Activated CD4-positive, alpha-beta memory T cell treated with anti-CD3 and anti-CD28 coated beads, Interleukin-2, amount 10 ng/mL, durations not matched to agents 7 days and 5 days (primary cell): ENCODE data around the gene LACRT. TPM values are rescaled to one million over a fixed set of nuclear protein-coding genes. Genes with fewer than 3 reads are reported as not detected.
"Not testable (repeated sequence)": the region's sequence is repeated elsewhere in the genome, so short reads cannot be mapped to it uniquely, and the experiment has no call there.

Experiments used
- CTCF ChIA-PET: fragments of 350-600 bp; sonication (Branson Sonifier 250); formaldehyde crosslinking; loops from one replicate; lab custom pipeline; 2021; ENCODE audit warnings: antibody characterized with exemption, inconsistent platforms; lab: Charles Lee
- POLR2A ChIA-PET: fragments of 350-600 bp; sonication (Branson Sonifier 250); formaldehyde crosslinking; loops from one replicate; lab custom pipeline; 2021; ENCODE audit warnings: antibody characterized with exemption; lab: Charles Lee
- DNase-seq: peaks from one replicate; pipeline ENCODE4 v3.0.0-alpha.2; 2020
- H3K27ac Mint-ChIP-seq: one replicate; pipeline ENCODE4 v1.8.0; 2021; ENCODE audit warnings: mild to moderate bottlenecking, mixed read lengths
- H3K27me3 Mint-ChIP-seq: one replicate; pipeline ENCODE4 v1.8.0; 2021; ENCODE audit warnings: mixed read lengths
- H3K36me3 Mint-ChIP-seq: one replicate; pipeline ENCODE4 v1.8.0; 2021; ENCODE audit warnings: low read depth, mixed read lengths
- H3K4me1 Mint-ChIP-seq: one replicate; pipeline ENCODE4 v1.8.0; 2021; ENCODE audit warnings: mixed read lengths
- H3K4me3 Mint-ChIP-seq: one replicate; pipeline ENCODE4 v1.8.0; 2021; ENCODE audit warnings: mild to moderate bottlenecking, mixed read lengths
- H3K9me3 Mint-ChIP-seq: one replicate; pipeline ENCODE4 v1.8.0; 2021; ENCODE audit warnings: mixed read lengths
- total RNA-seq, 2 experiments: library from RNA; stranded (reverse); gene quantifications; one replicate each; pipeline ENCODE4 v1.2.3, GENCODE V29; 2021

Gene LACRT
- total RNA-seq, 2 experiments from 2014 or later, result not detected

DNA sequence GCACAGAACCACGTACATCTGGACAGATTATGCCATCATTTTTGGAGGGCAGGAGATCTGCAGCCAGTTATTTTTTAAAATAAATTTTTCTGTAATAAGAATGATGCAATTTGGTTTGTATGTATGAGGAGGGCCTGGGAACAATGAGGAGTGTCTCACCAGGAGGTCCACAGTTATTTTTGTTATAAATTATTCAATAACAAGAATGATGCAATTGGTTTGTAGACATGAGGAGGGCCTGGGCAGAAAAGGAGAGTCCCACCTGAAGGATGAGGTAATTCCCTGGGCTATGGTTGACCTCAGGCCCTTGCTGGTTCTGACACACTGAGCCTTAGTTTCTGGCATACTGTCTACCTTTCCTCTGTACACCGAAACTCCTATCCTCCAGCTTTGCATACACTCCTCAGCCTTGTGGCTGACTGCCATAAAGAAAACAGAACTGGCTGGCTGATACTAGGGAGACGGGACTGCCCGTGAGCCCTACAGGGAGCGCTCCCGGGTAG, 22.5 kb upstream of the LACRT start:
- H3K27ac Mint-ChIP-seq, result no peak overlapping the region
- CTCF ChIA-PET, result interaction anchor here (2.5 kb wide), 1 partner anchor 14 kb away, joined by 10 read pairs; no protein-coding TSS in a partner anchor
- H3K4me1 Mint-ChIP-seq, result no peaks in the 10 kb centered on the region

DNA sequence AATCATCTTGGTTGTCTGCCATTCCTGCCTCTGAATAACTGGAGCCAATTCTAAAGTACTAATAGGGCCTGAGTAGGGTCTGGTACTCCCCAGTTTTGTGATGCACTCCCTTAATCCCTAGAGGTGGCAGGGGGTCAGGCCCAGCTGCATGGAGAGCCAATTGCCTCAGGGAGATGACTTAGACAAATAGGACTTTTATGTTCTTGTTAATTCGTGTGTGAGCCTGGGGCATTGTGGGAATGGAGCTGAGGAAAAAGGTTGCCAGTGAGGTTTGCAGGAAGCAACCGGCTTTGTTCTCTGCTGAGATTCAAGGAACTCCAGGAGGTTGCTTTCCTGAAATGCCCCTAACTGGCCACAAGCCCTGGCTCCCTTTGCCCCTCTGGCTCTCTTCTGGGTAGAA, 20.2 kb upstream of the LACRT start:
- H3K4me1 Mint-ChIP-seq, result no peaks in the 10 kb centered on the region

More for the DNA sequence above, 22.5 kb upstream of the LACRT start:
- no peaks in the 10 kb centered on the region for H3K9me3 Mint-ChIP-seq
- H3K36me3 Mint-ChIP-seq, result no peaks in the 10 kb centered on the region
- DNase-seq, result no peak
- POLR2A ChIA-PET, result no interaction called here
- H3K27me3 Mint-ChIP-seq, result peaks cover 20% of the 10 kb centered on the region
- no peak overlapping the region for H3K4me3 Mint-ChIP-seq

DNA sequence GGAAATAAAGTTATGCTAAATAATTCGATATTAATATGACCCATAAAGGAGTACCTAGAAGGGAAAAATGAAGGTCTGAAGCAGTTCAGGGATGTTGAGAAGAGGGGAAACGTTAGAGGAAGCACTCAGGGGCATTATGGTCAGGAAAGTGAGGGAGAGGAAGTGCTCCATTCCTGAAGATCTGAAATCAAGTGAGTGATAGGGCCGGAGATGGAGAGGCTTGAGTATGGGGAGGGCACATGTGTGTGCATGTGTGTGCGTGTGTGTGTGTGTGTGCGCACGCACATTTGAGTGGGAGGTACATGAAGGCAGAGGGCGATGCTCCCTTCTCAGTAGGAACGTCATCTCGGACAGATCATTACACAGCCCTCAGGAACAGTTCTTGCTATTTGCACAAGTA, 18.3 kb upstream of the LACRT start:
- no peak for DNase-seq
- Mint-ChIP-seq H3K4me1 (no peaks in the 10 kb centered on the region), H3K36me3 (no peaks in the 10 kb centered on the region), H3K4me3 (no peak overlapping the region), H3K9me3 (no peaks in the 10 kb centered on the region), H3K27me3 (peaks cover 15% of the 10 kb centered on the region), H3K27ac (no peak overlapping the region)
- ChIA-PET POLR2A (no interaction called here), CTCF (no interaction called here)

More for the DNA sequence above, 20.2 kb upstream of the LACRT start:
- DNase-seq, result no peak
- ChIA-PET POLR2A (no interaction called here), CTCF (interaction anchor here (1.8 kb wide), 1 partner anchor 47 kb away, joined by 4 read pairs; no protein-coding TSS in a partner anchor)
- H3K27ac Mint-ChIP-seq, result no peak overlapping the region
- no peaks in the 10 kb centered on the region for H3K9me3 Mint-ChIP-seq
- H3K4me3 Mint-ChIP-seq, result no peak overlapping the region
- H3K27me3 Mint-ChIP-seq, result peaks cover 20% of the 10 kb centered on the region
- H3K36me3 Mint-ChIP-seq, result no peaks in the 10 kb centered on the region

DNA sequence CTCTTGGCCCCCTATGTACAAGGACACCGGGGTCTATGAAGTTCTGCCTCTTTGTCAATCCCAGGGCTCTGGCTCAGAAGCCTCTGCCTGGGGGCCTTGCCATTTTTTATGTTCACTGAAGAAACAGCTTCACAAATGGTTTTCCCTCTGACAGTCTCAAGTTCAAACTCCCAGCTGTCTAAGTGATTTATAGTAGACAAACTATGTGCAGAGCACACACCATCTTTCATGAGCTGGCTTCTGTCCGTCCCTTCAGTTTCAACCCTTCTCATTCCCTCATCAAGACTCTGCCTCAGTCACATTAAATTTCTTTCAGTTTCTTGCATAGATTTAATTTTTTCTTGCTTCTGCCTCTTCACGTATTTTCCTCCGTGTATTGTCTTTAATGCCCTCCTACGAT, 16.2 kb upstream of the LACRT start:
- no peak overlapping the region for H3K4me3 Mint-ChIP-seq
- POLR2A ChIA-PET, result no interaction called here
- CTCF ChIA-PET, result interaction anchor here (1.6 kb wide), 1 partner anchor 55 kb away, joined by 4 read pairs; no protein-coding TSS in a partner anchor
- H3K4me1 Mint-ChIP-seq, result no peaks in the 10 kb centered on the region
- no peaks in the 10 kb centered on the region for H3K36me3 Mint-ChIP-seq
- no peak overlapping the region for H3K27ac Mint-ChIP-seq
- H3K27me3 Mint-ChIP-seq, result peaks cover 28% of the 10 kb centered on the region
- no peaks in the 10 kb centered on the region for H3K9me3 Mint-ChIP-seq
- no peak for DNase-seq

DNA sequence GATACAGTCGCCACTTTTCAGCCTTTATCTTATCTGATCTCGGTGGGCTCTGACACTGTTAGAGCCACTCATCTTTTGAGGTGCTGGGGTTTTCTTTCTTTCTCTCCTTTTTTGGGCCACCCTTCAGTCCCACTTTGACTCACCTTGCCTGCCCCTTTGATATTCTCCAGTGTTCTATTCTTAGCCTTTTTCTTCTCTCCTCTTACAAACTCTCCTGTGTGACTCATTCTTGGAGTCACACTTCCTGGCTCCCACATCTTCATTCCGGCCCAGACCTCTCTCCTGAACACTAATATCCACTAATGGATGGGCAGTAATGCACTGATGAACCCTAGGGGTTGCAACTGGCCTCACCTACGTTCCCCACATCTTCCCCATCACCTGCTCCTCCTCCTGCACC, 15.7 kb upstream of the LACRT start:
- H3K36me3 Mint-ChIP-seq, result no peaks in the 10 kb centered on the region
- POLR2A ChIA-PET, result no interaction called here
- H3K4me3 Mint-ChIP-seq, result no peak overlapping the region
- no peak for DNase-seq
- H3K4me1 Mint-ChIP-seq, result no peaks in the 10 kb centered on the region
- CTCF ChIA-PET, result interaction anchor here (0.6 to 0.9 kb wide), 2 partner anchors 14 to 22 kb away, joined by 3 to 6 read pairs; no protein-coding TSS in a partner anchor
- H3K27ac Mint-ChIP-seq, result no peak overlapping the region
- peaks cover 32% of the 10 kb centered on the region for H3K27me3 Mint-ChIP-seq
- H3K9me3 Mint-ChIP-seq, result no peaks in the 10 kb centered on the region

DNA sequence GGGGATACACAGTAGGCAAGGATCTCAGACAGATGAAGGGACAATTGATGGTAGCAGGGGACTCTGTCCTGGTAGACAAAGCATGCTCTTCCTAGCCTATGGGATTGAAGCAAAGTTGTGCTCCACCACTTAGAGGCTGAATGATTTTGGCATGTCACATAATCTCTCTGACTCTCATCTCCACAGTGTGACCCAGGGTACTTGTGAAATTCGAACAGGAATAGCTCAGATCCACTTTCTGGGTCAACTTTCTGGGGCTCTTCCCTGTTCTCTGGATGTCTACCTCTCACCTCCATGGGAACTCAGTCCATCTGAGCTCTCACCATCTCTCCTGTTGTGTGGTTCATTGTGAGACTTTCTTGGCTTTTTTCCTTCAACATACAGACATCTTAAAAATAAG, 15.1 kb upstream of the LACRT start:
- no peaks in the 10 kb centered on the region for H3K36me3 Mint-ChIP-seq
- H3K4me3 Mint-ChIP-seq, result no peak overlapping the region
- no peaks in the 10 kb centered on the region for H3K9me3 Mint-ChIP-seq
- H3K27ac Mint-ChIP-seq, result no peak overlapping the region
- POLR2A ChIA-PET, result no interaction called here
- DNase-seq, result no peak
- H3K4me1 Mint-ChIP-seq, result no peaks in the 10 kb centered on the region
- CTCF ChIA-PET, result interaction anchor here (0.6 to 0.9 kb wide), 2 partner anchors 13 to 23 kb away, joined by 3 to 6 read pairs; no protein-coding TSS in a partner anchor
- H3K27me3 Mint-ChIP-seq, result peaks cover 33% of the 10 kb centered on the region

DNA sequence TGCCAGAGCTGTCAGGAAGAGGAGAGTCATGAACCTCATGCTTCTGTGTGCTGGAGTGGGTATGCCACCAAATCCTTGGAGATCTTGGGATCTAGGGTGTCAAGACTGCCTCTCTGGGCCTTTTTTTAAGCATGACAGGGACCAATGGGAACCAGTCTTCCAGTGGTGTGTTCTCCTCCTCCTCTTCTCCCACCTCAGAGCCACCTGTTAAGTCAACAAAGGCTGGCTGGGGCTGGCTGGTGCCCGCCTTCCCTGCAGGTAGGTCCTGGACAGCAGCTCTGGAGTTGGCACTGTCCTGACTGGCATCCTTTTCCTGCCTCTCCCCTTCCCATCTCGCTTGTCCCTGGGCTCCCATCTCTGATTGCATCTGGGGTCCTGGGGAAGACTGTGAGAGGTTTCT, 13.6 kb upstream of the LACRT start, which contains the start of gene DCD:
Gene DCD (minus strand): TSS at position 101 of the 400 bp plus-strand sequence. CDS start 62 bp downstream, at position 39.
- ChIA-PET POLR2A (no interaction called here), CTCF (interaction anchor here (1.4 kb wide), 1 partner anchor 10 kb away, joined by 4 read pairs; no protein-coding TSS in a partner anchor)
- no peaks in the 10 kb centered on the region for H3K36me3 Mint-ChIP-seq
- no peak for DNase-seq
- H3K27me3 Mint-ChIP-seq, result peaks cover 41% of the 10 kb centered on the region
- H3K4me3 Mint-ChIP-seq, result no peak within 1 kb of the TSS
- H3K27ac Mint-ChIP-seq, result no peak within 1 kb of the TSS
- H3K4me1 Mint-ChIP-seq, result no peaks in the 10 kb centered on the region
- H3K9me3 Mint-ChIP-seq, result no peaks in the 10 kb centered on the region

DNA sequence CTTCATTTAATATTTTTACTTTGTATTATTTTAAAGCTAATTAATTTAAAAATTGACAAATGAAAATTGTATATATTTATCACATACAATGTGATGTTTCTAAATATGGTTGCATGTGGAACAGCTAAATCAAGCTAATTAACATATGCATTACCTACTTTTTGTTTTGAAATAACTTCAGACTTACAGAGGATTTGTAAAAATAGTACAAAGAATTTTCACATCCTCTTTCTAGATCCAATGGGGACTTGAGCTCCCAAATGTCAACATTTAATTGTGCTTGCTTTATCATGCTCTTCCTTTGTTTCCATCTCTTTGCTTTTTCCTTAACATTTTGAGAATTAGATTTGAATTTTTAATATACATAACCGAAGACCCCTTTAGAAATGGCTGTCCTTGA, 6.9 kb upstream of the LACRT start:
- Mint-ChIP-seq H3K4me1 (no peaks in the 10 kb centered on the region), H3K36me3 (no peaks in the 10 kb centered on the region), H3K27ac (no peak overlapping the region), H3K4me3 (no peak overlapping the region), H3K9me3 (no peaks in the 10 kb centered on the region), H3K27me3 (peaks cover 33% of the 10 kb centered on the region)
- ChIA-PET CTCF (no interaction called here), POLR2A (no interaction called here)
- DNase-seq, result no peak

DNA sequence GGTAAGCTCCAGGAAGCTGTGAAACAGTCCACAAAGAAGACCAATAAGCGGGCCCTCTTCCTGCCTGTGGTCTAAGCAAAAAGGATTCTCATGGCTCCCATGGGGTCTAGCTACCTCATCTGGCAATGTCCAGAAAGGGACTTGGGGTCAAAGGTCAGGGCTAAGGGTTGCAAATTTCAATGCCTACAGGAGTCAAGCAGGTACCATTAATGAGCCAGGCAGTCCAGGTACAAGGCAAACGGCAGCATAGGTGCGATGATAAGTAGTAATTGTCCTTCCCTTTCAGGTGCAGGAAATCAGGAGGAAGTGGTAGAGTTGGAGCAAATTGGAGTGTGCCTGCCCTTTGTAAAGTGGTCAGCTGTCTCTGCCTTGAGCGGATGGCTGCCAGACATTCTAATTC, 6.4 kb upstream of the LACRT start:
- ChIA-PET POLR2A (no interaction called here), CTCF (no interaction called here)
- no peaks in the 10 kb centered on the region for H3K36me3 Mint-ChIP-seq

DNA sequence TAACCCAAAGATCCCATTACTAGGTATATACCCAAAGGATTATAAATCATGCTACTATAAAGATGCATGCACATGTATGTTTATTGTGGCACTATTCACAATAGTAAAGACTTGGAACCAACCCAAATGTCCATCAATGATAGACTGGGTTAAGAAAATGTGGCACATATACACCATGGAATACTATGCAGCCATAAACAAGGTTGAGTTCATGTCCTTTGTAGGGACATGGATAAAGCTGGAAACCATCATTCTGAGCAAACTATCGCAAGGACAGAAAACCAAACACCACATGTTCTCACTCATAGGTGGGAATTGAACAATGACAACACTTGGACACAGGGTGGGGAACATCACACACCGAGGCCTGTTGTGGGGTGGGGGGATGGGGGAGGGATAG, 4.4 kb upstream of the LACRT start:
- H3K27ac Mint-ChIP-seq, CTCF ChIA-PET, H3K4me3 Mint-ChIP-seq, POLR2A ChIA-PET, DNase-seq, H3K9me3 Mint-ChIP-seq, H3K36me3 Mint-ChIP-seq, H3K4me1 Mint-ChIP-seq: not testable (repeated sequence)
- H3K27me3 Mint-ChIP-seq, result peaks cover 18% of the 10 kb centered on the region

More for the DNA sequence above, 6.4 kb upstream of the LACRT start:
- no peaks in the 10 kb centered on the region for H3K9me3 Mint-ChIP-seq
- no peaks in the 10 kb centered on the region for H3K4me1 Mint-ChIP-seq
- no peak overlapping the region for H3K27ac Mint-ChIP-seq
- H3K4me3 Mint-ChIP-seq, result no peak overlapping the region
- peaks cover 28% of the 10 kb centered on the region for H3K27me3 Mint-ChIP-seq
- no peak for DNase-seq

DNA sequence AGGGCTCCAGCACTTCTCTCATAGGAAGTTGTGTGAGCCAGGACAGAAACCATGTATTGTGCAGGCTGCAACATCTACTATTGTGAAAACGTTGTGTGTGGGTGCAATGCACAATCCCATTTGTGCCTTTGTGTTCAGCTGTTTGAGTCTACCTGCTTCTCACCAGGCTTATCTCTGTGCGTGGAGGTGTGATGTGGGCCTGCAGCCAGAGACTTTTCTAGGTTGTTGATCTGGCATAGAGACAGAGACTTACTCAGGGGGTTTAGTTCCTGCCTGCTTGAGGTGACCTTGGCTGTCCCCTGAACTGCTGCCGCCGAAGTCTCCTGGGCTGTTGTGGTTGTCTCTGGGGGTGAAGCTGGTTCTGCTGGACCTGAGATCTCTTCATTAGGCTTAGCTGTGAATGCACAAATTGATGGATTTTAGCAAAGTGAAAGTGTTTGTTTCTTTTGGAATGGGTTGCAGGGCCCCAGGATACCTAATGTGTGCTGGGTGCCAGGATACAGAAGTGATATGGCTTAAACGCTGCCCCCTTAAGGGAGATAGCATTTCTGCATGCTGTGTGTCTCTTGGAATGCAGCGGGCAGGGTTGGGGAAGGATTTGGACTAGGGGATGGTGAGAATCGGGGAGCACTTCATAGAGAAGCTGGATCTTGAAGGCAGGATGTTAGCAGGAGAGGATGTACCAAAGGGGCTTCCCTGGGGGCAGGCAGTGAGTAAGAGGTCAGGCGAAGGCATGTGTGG, 2.5 kb downstream of the LACRT start:
- no peak overlapping the region for H3K27ac Mint-ChIP-seq
- peaks cover 11% of the 10 kb centered on the region for H3K27me3 Mint-ChIP-seq
- no peaks in the 10 kb centered on the region for H3K36me3 Mint-ChIP-seq
- peaks cover 7% of the 10 kb centered on the region for H3K9me3 Mint-ChIP-seq
- DNase-seq, result no peak
- CTCF ChIA-PET, result no interaction called here
- H3K4me1 Mint-ChIP-seq, result no peaks in the 10 kb centered on the region
- POLR2A ChIA-PET, result no interaction called here
- no peak overlapping the region for H3K4me3 Mint-ChIP-seq

DNA sequence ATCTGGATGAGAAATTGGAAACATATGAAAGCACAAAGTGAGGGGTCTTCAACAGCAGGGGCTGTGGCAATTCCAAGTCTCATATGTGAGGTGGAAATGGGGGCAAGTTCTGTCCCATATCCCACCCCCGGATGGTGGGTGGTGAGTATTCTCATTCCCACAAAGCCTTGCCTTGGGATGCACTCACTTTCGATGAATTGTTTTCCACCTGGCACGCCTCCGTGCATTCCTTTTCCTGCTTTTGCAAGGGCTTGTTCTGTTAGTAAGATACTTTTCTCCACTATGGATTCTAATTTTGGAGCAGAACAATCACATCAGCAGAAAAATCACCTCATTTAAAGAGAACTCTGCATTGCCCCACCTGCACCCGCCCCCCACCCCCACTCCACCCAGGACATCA, 3.1 kb downstream of the LACRT start:
- peaks cover 13% of the 10 kb centered on the region for H3K27me3 Mint-ChIP-seq
- POLR2A ChIA-PET, result no interaction called here
- CTCF ChIA-PET, result no interaction called here
- H3K4me1 Mint-ChIP-seq, result no peaks in the 10 kb centered on the region
- H3K4me3 Mint-ChIP-seq, result no peak overlapping the region
- peaks cover 13% of the 10 kb centered on the region for H3K9me3 Mint-ChIP-seq
- no peak overlapping the region for H3K27ac Mint-ChIP-seq
- H3K36me3 Mint-ChIP-seq, result peaks cover 3% of the 10 kb centered on the region
- no peak for DNase-seq

DNA sequence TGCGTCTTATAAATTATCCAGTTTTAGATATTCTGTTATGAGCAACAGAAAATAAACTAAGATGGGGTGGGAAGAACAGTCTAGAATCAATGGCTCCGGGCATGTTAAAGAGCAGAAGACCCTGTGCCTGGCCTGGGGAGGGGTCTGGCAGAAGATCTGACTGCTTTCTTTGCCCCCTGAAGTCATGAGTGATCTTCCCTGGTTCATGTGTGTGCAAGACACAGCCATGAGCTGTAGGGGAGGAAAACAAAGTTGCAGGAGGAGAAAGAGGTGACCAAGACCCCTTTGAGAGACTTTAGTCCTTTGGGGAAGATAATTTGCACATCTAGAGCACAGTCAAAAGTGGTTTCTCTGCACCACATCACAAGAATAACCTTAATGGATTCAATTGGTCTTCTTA, 4.8 kb downstream of the LACRT start:
- H3K36me3 Mint-ChIP-seq, result peaks cover 3% of the 10 kb centered on the region
- ChIA-PET CTCF (interaction anchor here (0.6 kb wide), 1 partner anchor 10 kb away, joined by 3 read pairs; no protein-coding TSS in a partner anchor), POLR2A (no interaction called here)
- peaks cover 24% of the 10 kb centered on the region for H3K27me3 Mint-ChIP-seq
- DNase-seq, result no peak
- no peaks in the 10 kb centered on the region for H3K4me1 Mint-ChIP-seq
- peaks cover 14% of the 10 kb centered on the region for H3K9me3 Mint-ChIP-seq
- H3K27ac Mint-ChIP-seq, result no peak overlapping the region
- H3K4me3 Mint-ChIP-seq, result no peak overlapping the region
